ENCODE measurements around the gene KLK15.

KLK15 gene

GRCh38 chr19:50835103-50835784, 1.9 kb upstream of the KLK15 start:
- H3K36me3 ChIP-seq, result no peaks in the 10 kb centered on the region
- TF ChIP-seq, protein P1, sequence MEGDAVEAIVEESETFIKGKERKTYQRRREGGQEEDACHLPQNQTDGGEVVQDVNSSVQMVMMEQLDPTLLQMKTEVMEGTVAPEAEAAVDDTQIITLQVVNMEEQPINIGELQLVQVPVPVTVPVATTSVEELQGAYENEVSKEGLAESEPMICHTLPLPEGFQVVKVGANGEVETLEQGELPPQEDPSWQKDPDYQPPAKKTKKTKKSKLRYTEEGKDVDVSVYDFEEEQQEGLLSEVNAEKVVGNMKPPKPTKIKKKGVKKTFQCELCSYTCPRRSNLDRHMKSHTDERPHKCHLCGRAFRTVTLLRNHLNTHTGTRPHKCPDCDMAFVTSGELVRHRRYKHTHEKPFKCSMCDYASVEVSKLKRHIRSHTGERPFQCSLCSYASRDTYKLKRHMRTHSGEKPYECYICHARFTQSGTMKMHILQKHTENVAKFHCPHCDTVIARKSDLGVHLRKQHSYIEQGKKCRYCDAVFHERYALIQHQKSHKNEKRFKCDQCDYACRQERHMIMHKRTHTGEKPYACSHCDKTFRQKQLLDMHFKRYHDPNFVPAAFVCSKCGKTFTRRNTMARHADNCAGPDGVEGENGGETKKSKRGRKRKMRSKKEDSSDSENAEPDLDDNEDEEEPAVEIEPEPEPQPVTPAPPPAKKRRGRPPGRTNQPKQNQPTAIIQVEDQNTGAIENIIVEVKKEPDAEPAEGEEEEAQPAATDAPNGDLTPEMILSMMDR (IDR thresholded peaks at IDR 0.05; ENCODE audit: low read depth, low read length), result no peak
- no peaks in the 10 kb centered on the region for H3K27me3 ChIP-seq
- DNase-seq, result no peak
- peaks cover 4% of the 10 kb centered on the region for H3K4me1 ChIP-seq
- H3K4me3 ChIP-seq (ENCODE audit: low read depth, low read length), result peak overlapping the region; percentile 74
- no peaks in the 10 kb centered on the region for H3K9me3 ChIP-seq

DNA sequence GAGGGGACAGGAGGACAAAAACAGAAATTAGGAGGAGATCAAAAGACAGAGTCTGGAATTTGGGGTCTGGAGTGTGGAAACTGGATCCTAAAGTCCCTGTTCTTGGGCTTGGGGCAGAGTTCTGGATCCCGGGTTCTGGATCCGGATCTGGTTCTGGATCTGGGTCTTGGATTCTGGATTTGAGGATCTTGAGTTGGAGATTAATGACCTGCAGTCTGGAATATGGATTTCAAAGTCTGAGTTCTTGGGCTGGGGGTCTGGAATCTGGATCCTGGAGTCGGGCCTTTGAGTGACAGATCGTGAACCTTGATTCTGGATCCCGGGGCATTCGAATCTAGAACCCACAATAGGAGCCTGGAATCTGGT, 411 bp upstream of the KLK15 start:
- H3K27me3 ChIP-seq, result no peaks in the 10 kb centered on the region
- TF ChIP-seq, protein P1 (IDR thresholded peaks at IDR 0.05; ENCODE audit: low read depth, low read length), result no peak
- no peak overlapping the region for H3K4me3 ChIP-seq (ENCODE audit: low read depth, low read length)
- no peaks in the 10 kb centered on the region for H3K36me3 ChIP-seq
- no peak for DNase-seq
- H3K4me1 ChIP-seq, result peaks cover 7% of the 10 kb centered on the region
- no peaks in the 10 kb centered on the region for H3K9me3 ChIP-seq

DNA sequence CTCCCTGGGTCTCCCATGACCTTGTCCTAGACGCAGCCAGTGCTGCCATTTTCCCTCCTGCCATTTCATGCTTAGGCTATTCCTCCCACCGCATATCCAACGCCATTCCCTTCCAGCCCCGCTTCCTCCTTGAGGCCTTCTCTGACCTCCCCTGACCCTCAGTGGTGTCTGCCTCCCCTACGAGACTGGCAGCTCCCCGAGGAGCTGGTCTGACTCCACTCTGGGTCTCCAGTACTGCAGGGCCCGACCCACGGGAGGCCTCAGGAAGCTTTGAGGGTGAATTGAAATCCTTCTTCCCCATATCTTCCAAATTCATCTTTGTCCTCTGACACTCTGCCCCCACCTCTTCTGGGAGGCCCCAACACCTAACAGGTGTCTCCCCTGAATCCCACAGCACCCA, 708 bp downstream of the KLK15 start:
- no peaks in the 10 kb centered on the region for H3K27me3 ChIP-seq
- H3K4me3 ChIP-seq (ENCODE audit: low read depth, low read length), result no peak overlapping the region
- TF ChIP-seq, protein P1 (IDR thresholded peaks at IDR 0.05; ENCODE audit: low read depth, low read length), result no peak
- H3K9me3 ChIP-seq, result no peaks in the 10 kb centered on the region
- peaks cover 7% of the 10 kb centered on the region for H3K4me1 ChIP-seq
- H3K36me3 ChIP-seq, result no peaks in the 10 kb centered on the region
- no peak for DNase-seq

DNA sequence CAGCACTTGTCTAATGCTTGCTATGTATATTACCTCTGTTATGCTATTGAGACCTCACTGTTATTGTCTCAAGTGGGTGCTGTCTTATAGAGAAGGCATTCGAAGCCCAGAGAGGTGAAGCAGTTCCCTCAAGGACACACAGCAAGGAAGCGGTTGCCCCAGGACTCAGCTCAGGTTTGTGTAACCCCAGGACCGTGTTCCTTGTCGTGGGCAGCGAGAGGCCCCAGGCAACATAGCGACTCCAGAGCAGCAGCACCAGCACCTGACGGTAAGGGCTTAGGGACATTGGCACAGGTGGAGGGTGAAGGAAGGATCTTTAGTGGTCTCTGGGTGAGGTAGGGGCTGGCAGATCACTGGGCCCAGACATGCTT, 2.4 kb downstream of the KLK15 start:
- no peak for DNase-seq
- H3K4me3 ChIP-seq (ENCODE audit: low read depth, low read length), result no peak overlapping the region
- H3K36me3 ChIP-seq, result no peaks in the 10 kb centered on the region
- TF ChIP-seq, protein P1 (IDR thresholded peaks at IDR 0.05; ENCODE audit: low read depth, low read length), result no peak
- no peaks in the 10 kb centered on the region for H3K27me3 ChIP-seq
- H3K4me1 ChIP-seq, result peaks cover 7% of the 10 kb centered on the region
- H3K9me3 ChIP-seq, result no peaks in the 10 kb centered on the region

DNA sequence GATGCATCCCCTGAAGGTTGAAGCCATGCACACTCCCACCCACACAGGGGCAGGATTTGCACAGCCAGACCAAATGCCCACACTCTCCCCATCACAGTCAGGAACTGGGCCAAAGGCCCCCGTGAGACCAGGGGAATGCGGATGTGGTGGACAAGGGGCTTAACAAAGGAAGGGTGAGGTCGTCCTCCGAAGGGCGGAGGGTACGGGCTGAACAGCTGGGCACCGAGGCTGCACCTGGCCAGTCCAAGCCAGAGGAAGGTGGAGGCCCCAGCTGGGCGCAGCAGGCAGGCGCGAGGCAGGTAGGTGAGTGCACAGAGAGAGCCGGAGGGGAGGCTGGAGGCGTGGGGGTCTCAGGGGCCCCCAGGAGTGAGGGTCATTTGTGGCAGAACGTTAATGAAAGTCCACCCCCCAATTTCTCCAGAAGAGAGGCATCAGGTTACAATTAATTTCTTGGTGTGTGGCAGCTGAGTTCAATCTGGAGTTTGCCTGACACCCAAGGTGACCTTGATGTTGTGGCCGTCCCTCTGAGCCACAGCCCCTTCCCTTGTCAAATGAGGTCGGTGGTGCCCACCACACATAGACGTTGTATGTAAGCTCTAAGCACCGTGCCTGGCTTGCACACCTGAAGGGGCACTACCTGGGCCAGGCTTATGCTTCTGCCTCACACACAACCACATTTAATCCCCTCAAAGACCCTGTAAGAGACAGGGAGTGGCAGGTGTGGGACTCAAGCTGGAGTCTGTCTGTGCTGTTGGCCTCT, 2.9 kb downstream of the KLK15 start:
- H3K36me3 ChIP-seq, result no peaks in the 10 kb centered on the region
- H3K9me3 ChIP-seq, result no peaks in the 10 kb centered on the region
- no peak overlapping the region for H3K4me3 ChIP-seq (ENCODE audit: low read depth, low read length)
- TF ChIP-seq, protein P1 (IDR thresholded peaks at IDR 0.05; ENCODE audit: low read depth, low read length), result no peak
- DNase-seq, result no peak
- no peaks in the 10 kb centered on the region for H3K27me3 ChIP-seq
- H3K4me1 ChIP-seq, result peaks cover 7% of the 10 kb centered on the region

GRCh38 chr19:50829801-50830200, 3.6 kb downstream of the KLK15 start:
- no peak overlapping the region for H3K4me3 ChIP-seq (ENCODE audit: low read depth, low read length)
- H3K4me1 ChIP-seq, result peaks cover 7% of the 10 kb centered on the region
- peak; percentile 39 for DNase-seq
- TF ChIP-seq, protein P1 (IDR thresholded peaks at IDR 0.05; ENCODE audit: low read depth, low read length), result no peak
- H3K36me3 ChIP-seq, result no peaks in the 10 kb centered on the region
- H3K9me3 ChIP-seq, result no peaks in the 10 kb centered on the region
- H3K27me3 ChIP-seq, result no peaks in the 10 kb centered on the region
